Suprapubic skin (tissue), 3 donors: ENCODE results near the gene ISYNA1.

Source experiments
- CTCF ChIP-seq, 2 donors: fragments of 200-600 bp in 1 of 2; fragments of 450-650 bp in 1 of 2; sonication (generic) in 1 of 2; IDR thresholded peaks; one replicate each; pipeline ENCODE4 v1.5.1; 2016 to 2019; ENCODE audit warnings: antibody characterized with exemption in 2 of 2, mild to moderate bottlenecking in 1 of 2, moderate library complexity in 1 of 2
- POLR2AphosphoS5 ChIP-seq, 3 donors: sonication (generic); formaldehyde crosslinking; IDR thresholded peaks; one replicate each; pipeline ENCODE4 v1.6.1; 2017; ENCODE audit warnings: antibody characterized with exemption in 3 of 3

DNA sequence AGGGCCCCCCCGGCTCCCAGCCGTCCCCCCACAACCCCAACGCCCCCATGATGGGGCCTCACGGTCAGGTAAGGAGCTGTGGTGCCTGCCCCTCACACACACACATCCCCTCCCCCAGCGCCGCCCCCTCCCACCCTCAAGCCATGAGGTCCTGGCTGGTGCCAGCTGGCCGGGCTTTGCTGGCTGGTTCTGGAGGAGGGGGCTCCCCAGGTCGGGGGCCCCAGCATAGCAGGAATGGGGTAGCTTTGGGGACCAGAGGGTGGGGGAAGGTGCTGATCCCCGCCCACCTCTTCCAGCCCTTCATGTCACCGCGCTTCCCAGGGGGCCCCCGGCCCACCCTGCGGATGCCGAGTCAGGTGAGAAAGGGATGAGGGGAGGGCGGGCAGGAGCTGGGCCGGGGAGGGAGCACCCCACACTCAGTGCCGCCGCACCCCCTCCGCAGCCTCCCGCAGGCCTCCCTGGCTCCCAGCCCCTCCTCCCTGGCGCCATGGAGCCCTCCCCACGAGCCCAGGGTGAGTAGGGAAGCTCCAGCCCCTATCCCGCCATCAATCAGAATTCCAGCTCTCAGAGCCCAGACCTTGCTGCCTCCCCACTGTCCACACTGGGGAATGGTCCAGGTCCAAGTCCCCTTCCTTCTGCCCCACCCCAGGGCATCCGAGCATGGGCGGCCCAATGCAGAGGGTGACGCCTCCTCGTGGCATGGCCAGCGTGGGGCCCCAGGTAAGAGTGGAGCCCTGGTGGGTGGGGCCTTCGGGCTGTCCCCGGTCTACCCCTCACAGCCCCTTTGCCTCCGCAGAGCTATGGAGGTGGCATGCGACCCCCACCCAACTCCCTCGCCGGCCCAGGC, 6.4 kb downstream of the ISYNA1 start:
- TF ChIP-seq CTCF (IDR thresholded peaks at IDR 0.05) (no peak), POLR2AphosphoS5 (IDR thresholded peaks at IDR 0.05) (no peak)
